ENCODE measurements around the gene RALGPS2. TPM values are rescaled to one million over a fixed set of nuclear protein-coding genes. Genes with fewer than 3 reads are reported as not detected.

Gene RALGPS2
- total RNA-seq, 1 donor from 2014 or later, result 207 TPM

- Mint-ChIP-seq H3K9me3 (peaks cover 4% of the 10 kb centered on the region), H3K4me3 (no peak overlapping the region), H3K27ac (no peak overlapping the region), H3K36me3 (ENCODE audit: low read depth) (no peaks in the 10 kb centered on the region), H3K4me1 (peaks cover 30% of the 10 kb centered on the region), H3K27me3 (no peaks in the 10 kb centered on the region)
- ChIA-PET CTCF (no interaction called here), POLR2A (interaction anchor here (0.6 kb wide), 2 partner anchors 81 to 163 kb away, joined by 4 to 8 read pairs; no protein-coding TSS in a partner anchor)
- ATAC-seq (ENCODE audit: low read depth), result no peak
- intact Hi-C loops (cut with micrococcal nuclease), result loop anchor here (2.0 kb wide), 1 partner anchor 15 kb away; no protein-coding TSS in a partner anchor
- no peak for TF ChIP-seq CTCF (IDR thresholded peaks at IDR 0.05)
- DNase-seq, result no peak
Measured at GRCh38 chr1:178689769-178690168, 35.3 kb upstream of the RALGPS2 start.

- no peak overlapping the region for H3K27ac Mint-ChIP-seq
- TF ChIP-seq CTCF (IDR thresholded peaks at IDR 0.05), result no peak
- ATAC-seq (ENCODE audit: low read depth) (no peak), DNase-seq (no peak)
- H3K36me3 Mint-ChIP-seq (ENCODE audit: low read depth), result no peaks in the 10 kb centered on the region
- no peak overlapping the region for H3K4me3 Mint-ChIP-seq
- POLR2A ChIA-PET, result interaction anchor here (0.5 kb wide), 1 partner anchor 112 kb away, joined by 3 read pairs; no protein-coding TSS in a partner anchor
- intact Hi-C loops (cut with micrococcal nuclease), result loop anchor here (2.0 kb wide), 1 partner anchor 16 kb away; no protein-coding TSS in a partner anchor
- H3K27me3 Mint-ChIP-seq, result no peaks in the 10 kb centered on the region
- H3K9me3 Mint-ChIP-seq, result peaks cover 4% of the 10 kb centered on the region
- CTCF ChIA-PET, result no interaction called here
- H3K4me1 Mint-ChIP-seq, result peaks cover 24% of the 10 kb centered on the region
Measured at GRCh38 chr1:178690496-178690895, 34.5 kb upstream of the RALGPS2 start.

- no peak overlapping the region for H3K27ac Mint-ChIP-seq
- CTCF ChIA-PET, result no interaction called here
Measured at GRCh38 chr1:178692564-178693327, 32.3 kb upstream of the RALGPS2 start.

GRCh38 chr1:178693366-178693765, 31.7 kb upstream of the RALGPS2 start:
- no peak for TF ChIP-seq CTCF (IDR thresholded peaks at IDR 0.05)
- Mint-ChIP-seq H3K4me3 (no peak overlapping the region), H3K36me3 (ENCODE audit: low read depth) (no peaks in the 10 kb centered on the region), H3K4me1 (peaks cover 19% of the 10 kb centered on the region), H3K9me3 (peaks cover 3% of the 10 kb centered on the region), H3K27ac (no peak overlapping the region), H3K27me3 (no peaks in the 10 kb centered on the region)
- DNase-seq (no peak), ATAC-seq (ENCODE audit: low read depth) (no peak)
- ChIA-PET CTCF (no interaction called here), POLR2A (no interaction called here)
- intact Hi-C loops (cut with micrococcal nuclease), result no loop called here

More at GRCh38 chr1:178692564-178693327, 32.3 kb upstream of the RALGPS2 start:
- no peaks in the 10 kb centered on the region for H3K27me3 Mint-ChIP-seq
- no peak for ATAC-seq (ENCODE audit: low read depth)
- no peaks in the 10 kb centered on the region for H3K36me3 Mint-ChIP-seq (ENCODE audit: low read depth)
- DNase-seq, result no peak
- no peak for TF ChIP-seq CTCF (IDR thresholded peaks at IDR 0.05)
- POLR2A ChIA-PET, result no interaction called here
- H3K4me3 Mint-ChIP-seq, result no peak overlapping the region
- peaks cover 3% of the 10 kb centered on the region for H3K9me3 Mint-ChIP-seq
- intact Hi-C loops (cut with micrococcal nuclease), result no loop called here
- peaks cover 19% of the 10 kb centered on the region for H3K4me1 Mint-ChIP-seq

- ATAC-seq (ENCODE audit: low read depth) (no peak), DNase-seq (no peak)
- Mint-ChIP-seq H3K27ac (no peak overlapping the region), H3K9me3 (peaks cover 3% of the 10 kb centered on the region), H3K4me3 (no peak overlapping the region), H3K4me1 (peaks cover 17% of the 10 kb centered on the region), H3K36me3 (ENCODE audit: low read depth) (no peaks in the 10 kb centered on the region), H3K27me3 (no peaks in the 10 kb centered on the region)
- no peak for TF ChIP-seq CTCF (IDR thresholded peaks at IDR 0.05)
- intact Hi-C loops (cut with micrococcal nuclease), result no loop called here
- CTCF ChIA-PET, result no interaction called here
- POLR2A ChIA-PET, result no interaction called here
Measured at GRCh38 chr1:178694923-178695525, 30.0 kb upstream of the RALGPS2 start.
